ENCODE data around the gene RBP5. TPM values are rescaled to one million over a fixed set of nuclear protein-coding genes. Genes with fewer than 3 reads are reported as not detected.

RBP5 gene
- total RNA-seq, 1 experiment from 2014 or later, result not detected

- Histone ChIP-seq H3K27ac (ENCODE audit: low read depth, low read length, poor library complexity, severe bottlenecking) (no peak overlapping the region), H3K36me3 (ENCODE audit: insufficient read depth, low read length, poor library complexity, severe bottlenecking) (no peaks in the 10 kb centered on the region), H3K4me1 (ENCODE audit: insufficient read depth, low read length, poor library complexity, severe bottlenecking) (no peaks in the 10 kb centered on the region), H3K4me3 (ENCODE audit: low read depth, low read length, poor library complexity, severe bottlenecking) (no peak overlapping the region), H3K9me3 (ENCODE audit: low read depth, low read length, poor library complexity, severe bottlenecking) (no peaks in the 10 kb centered on the region), H3K27me3 (replicated peaks; ENCODE audit: insufficient read depth, low read depth, low read length, poor library complexity) (no peaks in the 10 kb centered on the region)
- no peak for TF ChIP-seq CTCF (conservative IDR thresholded peaks at IDR 0.05; ENCODE audit: low read depth, low read length)
- TF ChIP-seq EZH2 (IDR thresholded peaks at IDR 0.05; ENCODE audit: borderline replicate concordance, low read depth, low read length, poor library complexity, severe bottlenecking), result no peak
- DNase-seq (ENCODE audit: low spot score), result no peak
- no TSS peak for BruUV-seq (replicated peaks)
- intact Hi-C loops (cut with micrococcal nuclease; ENCODE audit: unreplicated experiment), result no loop called here
- CTCF ChIA-PET, result no interaction called here
- POLR2A ChIA-PET (ENCODE audit: low non-redundant PET), result no interaction called here
Observed at GRCh38 chr12:7150841-7151240, 22.2 kb upstream of the RBP5 start.

- no peak for DNase-seq (ENCODE audit: low spot score)
- intact Hi-C loops (cut with micrococcal nuclease; ENCODE audit: unreplicated experiment), result no loop called here
- Histone ChIP-seq H3K9me3 (ENCODE audit: low read depth, low read length, poor library complexity, severe bottlenecking) (no peaks in the 10 kb centered on the region), H3K4me1 (ENCODE audit: insufficient read depth, low read length, poor library complexity, severe bottlenecking) (no peaks in the 10 kb centered on the region), H3K27me3 (replicated peaks; ENCODE audit: insufficient read depth, low read depth, low read length, poor library complexity) (no peaks in the 10 kb centered on the region), H3K4me3 (ENCODE audit: low read depth, low read length, poor library complexity, severe bottlenecking) (no peak overlapping the region), H3K27ac (ENCODE audit: low read depth, low read length, poor library complexity, severe bottlenecking) (no peak overlapping the region), H3K36me3 (ENCODE audit: insufficient read depth, low read length, poor library complexity, severe bottlenecking) (no peaks in the 10 kb centered on the region)
- CTCF ChIA-PET, result no interaction called here
- TF ChIP-seq CTCF (conservative IDR thresholded peaks at IDR 0.05; ENCODE audit: low read depth, low read length) (no peak), EZH2 (IDR thresholded peaks at IDR 0.05; ENCODE audit: borderline replicate concordance, low read depth, low read length, poor library complexity, severe bottlenecking) (no peak)
- BruUV-seq (replicated peaks), result no TSS peak
- POLR2A ChIA-PET (ENCODE audit: low non-redundant PET), result no interaction called here
Observed at GRCh38 chr12:7150356-7150755, 21.7 kb upstream of the RBP5 start.

- intact Hi-C loops (cut with micrococcal nuclease; ENCODE audit: unreplicated experiment), result no loop called here
- CTCF ChIA-PET, result no interaction called here
- H3K27ac ChIP-seq (ENCODE audit: low read depth, low read length, poor library complexity, severe bottlenecking), result no peak overlapping the region
- POLR2A ChIA-PET (ENCODE audit: low non-redundant PET), result no interaction called here
- H3K9me3 ChIP-seq (ENCODE audit: low read depth, low read length, poor library complexity, severe bottlenecking), result no peaks in the 10 kb centered on the region
- no peaks in the 10 kb centered on the region for H3K4me1 ChIP-seq (ENCODE audit: insufficient read depth, low read length, poor library complexity, severe bottlenecking)
- TF ChIP-seq CTCF (conservative IDR thresholded peaks at IDR 0.05; ENCODE audit: low read depth, low read length) (no peak), EZH2 (IDR thresholded peaks at IDR 0.05; ENCODE audit: borderline replicate concordance, low read depth, low read length, poor library complexity, severe bottlenecking) (no peak)
- H3K36me3 ChIP-seq (ENCODE audit: insufficient read depth, low read length, poor library complexity, severe bottlenecking), result no peaks in the 10 kb centered on the region
- H3K4me3 ChIP-seq (ENCODE audit: low read depth, low read length, poor library complexity, severe bottlenecking), result no peak overlapping the region
- no peak for DNase-seq (ENCODE audit: low spot score)
- BruUV-seq (replicated peaks), result no TSS peak
- no peaks in the 10 kb centered on the region for H3K27me3 ChIP-seq (replicated peaks; ENCODE audit: insufficient read depth, low read depth, low read length, poor library complexity)
Observed at GRCh38 chr12:7146906-7147305, 18.2 kb upstream of the RBP5 start.

Data from A673 (cell line).